Measurements from ENCODE around the gene ARID4B.

The ARID4B gene

DNA sequence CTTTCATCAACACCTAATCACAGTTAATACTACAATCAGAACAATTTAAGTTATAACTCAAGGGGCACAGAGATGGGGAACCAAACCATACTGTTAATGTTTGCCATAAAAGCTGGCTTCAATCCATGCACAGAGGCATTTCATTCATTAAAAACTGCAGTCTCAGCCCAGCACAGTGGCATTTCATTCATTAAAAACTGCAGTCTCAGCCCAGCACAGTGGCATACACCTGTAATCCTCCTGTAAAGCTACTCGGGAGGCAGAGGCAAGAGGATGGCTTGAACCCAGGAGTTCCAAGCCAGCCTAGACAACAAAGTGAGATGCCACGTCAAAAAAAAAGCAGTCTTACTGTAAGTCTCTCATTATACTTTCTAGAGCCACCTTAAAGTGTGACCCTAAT, 29.2 kb downstream of the ARID4B start:
- Histone ChIP-seq H3K27me3 (replicated peaks; ENCODE audit: control insufficient read depth, insufficient read depth, low read length, poor library complexity, severe bottlenecking) (no peaks in the 10 kb centered on the region), H3K9me3 (ENCODE audit: control insufficient read depth, low read length) (peaks cover 3% of the 10 kb centered on the region), H3K36me3 (ENCODE audit: control insufficient read depth, insufficient read depth, low read length) (no peaks in the 10 kb centered on the region), H3K4me1 (ENCODE audit: control insufficient read depth, insufficient read depth, low read length, poor library complexity, severe bottlenecking) (peaks cover 52% of the 10 kb centered on the region), H3K4me3 (ENCODE audit: insufficient read depth, low read depth, low read length, poor library complexity, severe bottlenecking) (no peak overlapping the region), H3K27ac (ENCODE audit: insufficient read depth, low read length, poor library complexity, severe bottlenecking) (peak overlapping the region; percentile 74)
- DNase-seq = no peak

DNA sequence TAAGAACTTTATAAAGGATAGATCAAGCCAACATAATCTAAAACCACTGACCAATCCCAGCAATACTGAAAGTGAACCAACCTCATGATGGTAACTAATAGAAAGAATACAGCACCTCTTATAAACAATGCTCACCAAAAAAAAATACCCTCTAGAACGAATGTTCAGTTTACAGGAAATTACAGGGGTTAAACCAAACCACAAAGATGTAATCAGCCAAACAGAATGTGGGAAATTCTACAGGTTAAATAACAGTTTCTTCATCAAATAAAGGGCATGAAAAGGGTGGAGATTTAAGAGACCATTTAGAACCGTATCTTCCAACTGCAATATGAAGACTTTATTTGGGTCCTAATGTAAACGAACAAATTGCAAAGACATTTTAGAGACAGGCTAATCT, 30.4 kb downstream of the ARID4B start:
- Histone ChIP-seq H3K4me1 (ENCODE audit: control insufficient read depth, insufficient read depth, low read length, poor library complexity, severe bottlenecking) (peaks cover 50% of the 10 kb centered on the region), H3K4me3 (ENCODE audit: insufficient read depth, low read depth, low read length, poor library complexity, severe bottlenecking) (peak overlapping the region; percentile 9), H3K27ac (ENCODE audit: insufficient read depth, low read length, poor library complexity, severe bottlenecking) (peak overlapping the region; percentile 85), H3K9me3 (ENCODE audit: control insufficient read depth, low read length) (peaks cover 3% of the 10 kb centered on the region), H3K27me3 (replicated peaks; ENCODE audit: control insufficient read depth, insufficient read depth, low read length, poor library complexity, severe bottlenecking) (no peaks in the 10 kb centered on the region), H3K36me3 (ENCODE audit: control insufficient read depth, insufficient read depth, low read length) (no peaks in the 10 kb centered on the region)
- DNase-seq = no peak

DNA sequence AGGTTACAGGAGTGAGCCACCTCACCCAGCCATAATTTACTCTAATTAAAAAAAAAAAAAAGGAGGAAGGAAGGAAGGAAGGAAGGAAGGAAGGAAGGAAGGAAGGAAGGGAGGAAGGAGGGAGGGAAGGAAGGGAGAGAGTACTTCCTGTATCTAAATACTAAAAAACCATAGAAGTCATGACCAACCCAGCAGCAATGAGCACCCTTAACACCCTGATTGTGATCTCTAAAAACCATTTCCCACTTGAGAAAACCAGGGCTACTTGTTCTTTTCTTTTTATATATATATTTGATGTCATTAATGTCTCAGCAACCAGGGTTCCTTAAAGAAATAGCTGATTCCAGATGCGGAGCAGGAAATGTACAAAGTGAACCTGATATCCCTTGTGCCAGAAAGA, 31.2 kb downstream of the ARID4B start:
- DNase-seq = no peak
- Histone ChIP-seq H3K4me3 (ENCODE audit: insufficient read depth, low read depth, low read length, poor library complexity, severe bottlenecking) (no peak overlapping the region), H3K27ac (ENCODE audit: insufficient read depth, low read length, poor library complexity, severe bottlenecking) (peak overlapping the region; percentile 85)

DNA sequence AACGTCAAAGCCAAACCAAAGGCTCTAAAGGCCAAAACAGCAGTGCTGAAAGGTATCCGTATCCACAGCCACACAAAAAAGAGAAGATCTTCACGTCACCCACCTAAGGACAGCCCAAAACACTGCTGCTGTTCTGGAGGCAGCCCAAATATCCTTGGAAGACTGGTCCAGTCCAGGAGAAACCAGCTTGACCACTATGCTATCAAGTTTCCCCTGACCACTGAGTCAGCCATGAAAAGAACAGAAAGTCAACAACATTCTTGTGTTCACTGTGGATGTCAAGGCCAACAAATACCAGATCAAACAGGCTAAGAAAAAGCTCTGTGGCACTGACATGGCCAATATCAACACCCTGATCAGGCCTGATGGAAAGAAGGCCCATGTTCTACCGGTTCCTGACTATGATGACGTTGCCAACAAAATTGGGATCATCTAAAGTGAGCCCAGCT, 32.1 kb downstream of the ARID4B start:
- Histone ChIP-seq H3K4me1 (ENCODE audit: control insufficient read depth, insufficient read depth, low read length, poor library complexity, severe bottlenecking) (peaks cover 41% of the 10 kb centered on the region), H3K27ac (ENCODE audit: insufficient read depth, low read length, poor library complexity, severe bottlenecking) (peak overlapping the region; percentile 11), H3K9me3 (ENCODE audit: control insufficient read depth, low read length) (peaks cover 3% of the 10 kb centered on the region), H3K4me3 (ENCODE audit: insufficient read depth, low read depth, low read length, poor library complexity, severe bottlenecking) (no peak overlapping the region), H3K36me3 (ENCODE audit: control insufficient read depth, insufficient read depth, low read length) (no peaks in the 10 kb centered on the region), H3K27me3 (replicated peaks; ENCODE audit: control insufficient read depth, insufficient read depth, low read length, poor library complexity, severe bottlenecking) (no peaks in the 10 kb centered on the region)
- DNase-seq = no peak

More for the DNA sequence above, 31.2 kb downstream of the ARID4B start:
- Histone ChIP-seq H3K4me1 (ENCODE audit: control insufficient read depth, insufficient read depth, low read length, poor library complexity, severe bottlenecking) (peaks cover 48% of the 10 kb centered on the region), H3K9me3 (ENCODE audit: control insufficient read depth, low read length) (peaks cover 3% of the 10 kb centered on the region), H3K27me3 (replicated peaks; ENCODE audit: control insufficient read depth, insufficient read depth, low read length, poor library complexity, severe bottlenecking) (no peaks in the 10 kb centered on the region), H3K36me3 (ENCODE audit: control insufficient read depth, insufficient read depth, low read length) (no peaks in the 10 kb centered on the region)

DNA sequence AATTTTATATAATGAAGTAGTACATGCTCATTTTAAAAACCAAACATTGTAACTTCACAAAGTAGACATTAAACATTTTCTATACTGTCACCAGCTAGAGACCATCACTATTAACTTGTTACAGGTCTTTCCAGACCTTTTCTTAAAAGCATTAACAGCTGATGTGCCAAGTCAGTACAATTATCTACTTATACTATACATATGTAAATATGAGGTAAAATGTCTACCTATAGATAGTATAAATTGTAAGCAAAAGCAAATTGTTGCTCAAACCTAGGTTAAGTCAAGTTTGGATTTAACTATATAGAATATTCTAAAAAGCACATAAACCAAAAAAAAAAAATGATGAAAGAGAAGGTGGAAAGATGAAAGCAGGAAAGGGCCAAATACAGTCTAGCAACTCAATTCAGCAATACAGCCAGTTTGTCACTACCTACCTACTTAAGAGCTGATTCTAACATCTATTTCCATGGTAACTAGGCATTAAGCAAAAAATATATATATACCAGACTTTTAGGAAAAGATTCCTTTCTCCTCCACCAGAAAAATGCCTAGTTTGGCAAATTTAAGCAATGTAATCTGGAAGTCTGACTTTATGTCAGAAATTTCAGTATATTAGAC, 34.5 kb downstream of the ARID4B start:
- peaks cover 32% of the 10 kb centered on the region for H3K4me1 ChIP-seq (ENCODE audit: control insufficient read depth, insufficient read depth, low read length, poor library complexity, severe bottlenecking)
- H3K4me3 ChIP-seq (ENCODE audit: insufficient read depth, low read depth, low read length, poor library complexity, severe bottlenecking) = no peak overlapping the region

DNA sequence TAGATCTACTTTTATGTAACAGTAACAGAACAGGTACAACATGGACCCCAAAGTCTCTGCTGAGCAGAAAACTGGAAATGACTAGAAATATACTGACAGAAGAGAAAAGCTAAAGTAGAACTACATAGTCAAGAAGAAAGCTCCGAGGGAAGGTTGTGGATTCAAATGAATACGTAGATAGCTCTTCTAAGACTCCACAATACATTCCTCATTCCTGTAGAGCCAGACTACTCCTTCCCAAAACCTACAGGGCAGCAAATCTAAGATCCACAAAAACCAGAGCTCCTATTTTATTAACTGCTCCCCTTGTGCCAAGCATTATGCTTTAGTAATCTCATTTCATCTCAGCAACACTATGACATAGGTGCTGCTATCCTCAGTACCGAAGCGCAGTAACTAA, 35.2 kb downstream of the ARID4B start:
- H3K27me3 ChIP-seq (replicated peaks; ENCODE audit: control insufficient read depth, insufficient read depth, low read length, poor library complexity, severe bottlenecking) = no peaks in the 10 kb centered on the region

More for the DNA sequence above, 34.5 kb downstream of the ARID4B start:
- no peak for DNase-seq
- Histone ChIP-seq H3K9me3 (ENCODE audit: control insufficient read depth, low read length) (peaks cover 3% of the 10 kb centered on the region), H3K27ac (ENCODE audit: insufficient read depth, low read length, poor library complexity, severe bottlenecking) (no peak overlapping the region), H3K27me3 (replicated peaks; ENCODE audit: control insufficient read depth, insufficient read depth, low read length, poor library complexity, severe bottlenecking) (no peaks in the 10 kb centered on the region), H3K36me3 (ENCODE audit: control insufficient read depth, insufficient read depth, low read length) (no peaks in the 10 kb centered on the region)

DNA sequence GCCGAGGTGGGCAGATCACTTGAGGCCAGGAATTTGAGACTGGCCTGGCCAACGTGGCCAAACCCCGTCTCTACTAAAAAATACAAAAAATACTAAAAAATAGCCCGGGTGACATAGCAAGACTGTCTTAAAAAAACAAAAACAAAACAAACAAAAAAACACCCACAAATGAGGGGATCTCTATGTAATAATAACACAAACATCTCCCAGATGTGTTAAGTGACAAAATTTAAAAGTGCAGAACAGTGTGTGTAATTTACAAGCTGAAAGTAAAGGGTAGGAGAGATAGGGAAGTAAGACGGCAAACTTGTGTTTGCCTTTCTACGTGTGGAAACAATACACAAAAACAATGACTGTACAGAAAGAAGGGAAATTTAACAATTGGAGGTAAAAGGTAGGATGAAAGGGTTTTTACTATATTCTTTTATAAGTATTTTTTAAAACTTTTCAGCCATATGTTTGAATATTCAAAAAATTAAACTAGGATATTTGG, 36.3 kb downstream of the ARID4B start:
- H3K4me1 ChIP-seq (ENCODE audit: control insufficient read depth, insufficient read depth, low read length, poor library complexity, severe bottlenecking) = peaks cover 21% of the 10 kb centered on the region
- no peak for DNase-seq
- no peak overlapping the region for H3K4me3 ChIP-seq (ENCODE audit: insufficient read depth, low read depth, low read length, poor library complexity, severe bottlenecking)
- no peaks in the 10 kb centered on the region for H3K36me3 ChIP-seq (ENCODE audit: control insufficient read depth, insufficient read depth, low read length)
- H3K27ac ChIP-seq (ENCODE audit: insufficient read depth, low read length, poor library complexity, severe bottlenecking) = no peak overlapping the region
- H3K9me3 ChIP-seq (ENCODE audit: control insufficient read depth, low read length) = peaks cover 3% of the 10 kb centered on the region
- no peaks in the 10 kb centered on the region for H3K27me3 ChIP-seq (replicated peaks; ENCODE audit: control insufficient read depth, insufficient read depth, low read length, poor library complexity, severe bottlenecking)

More for the DNA sequence above, 35.2 kb downstream of the ARID4B start:
- Histone ChIP-seq H3K27ac (ENCODE audit: insufficient read depth, low read length, poor library complexity, severe bottlenecking) (no peak overlapping the region), H3K4me1 (ENCODE audit: control insufficient read depth, insufficient read depth, low read length, poor library complexity, severe bottlenecking) (peaks cover 28% of the 10 kb centered on the region), H3K36me3 (ENCODE audit: control insufficient read depth, insufficient read depth, low read length) (no peaks in the 10 kb centered on the region), H3K4me3 (ENCODE audit: insufficient read depth, low read depth, low read length, poor library complexity, severe bottlenecking) (no peak overlapping the region), H3K9me3 (ENCODE audit: control insufficient read depth, low read length) (peaks cover 3% of the 10 kb centered on the region)
- DNase-seq = no peak

DNA sequence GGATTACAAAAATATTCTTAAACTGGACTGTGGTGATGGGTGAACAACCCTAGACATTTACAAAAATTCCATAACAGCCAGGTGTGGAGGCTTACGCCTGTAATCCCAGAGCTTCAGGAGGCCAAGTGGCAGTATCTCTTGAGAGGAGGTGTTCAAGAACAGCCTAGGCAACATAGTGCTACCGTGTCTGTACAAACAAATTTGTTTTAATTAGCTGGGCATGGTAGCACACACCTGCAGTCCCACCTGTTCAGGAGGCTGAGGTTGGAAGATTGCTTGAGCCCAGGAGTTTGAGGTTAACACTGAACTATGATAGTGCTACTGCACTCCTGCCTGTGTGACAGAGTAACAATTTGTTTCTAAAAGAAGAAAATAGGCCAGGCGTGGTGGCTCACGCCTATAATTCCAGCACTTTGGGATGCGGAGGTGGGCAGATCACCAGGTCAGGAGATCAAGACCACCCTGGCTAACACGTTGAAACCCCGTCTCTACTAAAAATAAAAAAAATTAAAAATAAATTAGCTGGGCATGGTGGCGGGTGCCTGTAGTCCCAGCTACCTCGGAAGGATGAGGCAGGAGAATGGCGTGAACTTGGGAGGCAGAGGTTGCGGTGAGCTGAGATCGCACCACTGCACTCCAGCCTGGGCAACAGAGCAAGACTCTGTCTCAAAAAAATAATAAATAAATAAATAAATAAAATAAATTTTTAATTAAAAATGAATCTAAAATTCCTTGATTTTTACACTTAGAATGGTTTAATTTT, 37.1 kb downstream of the ARID4B start:
- no peaks in the 10 kb centered on the region for H3K27me3 ChIP-seq (replicated peaks; ENCODE audit: control insufficient read depth, insufficient read depth, low read length, poor library complexity, severe bottlenecking)
- H3K4me1 ChIP-seq (ENCODE audit: control insufficient read depth, insufficient read depth, low read length, poor library complexity, severe bottlenecking) = peaks cover 23% of the 10 kb centered on the region
- H3K9me3 ChIP-seq (ENCODE audit: control insufficient read depth, low read length) = peaks cover 2% of the 10 kb centered on the region
- H3K27ac ChIP-seq (ENCODE audit: insufficient read depth, low read length, poor library complexity, severe bottlenecking) = no peak overlapping the region
- no peak for DNase-seq
- H3K36me3 ChIP-seq (ENCODE audit: control insufficient read depth, insufficient read depth, low read length) = no peaks in the 10 kb centered on the region
- H3K4me3 ChIP-seq (ENCODE audit: insufficient read depth, low read depth, low read length, poor library complexity, severe bottlenecking) = no peak overlapping the region

DNA sequence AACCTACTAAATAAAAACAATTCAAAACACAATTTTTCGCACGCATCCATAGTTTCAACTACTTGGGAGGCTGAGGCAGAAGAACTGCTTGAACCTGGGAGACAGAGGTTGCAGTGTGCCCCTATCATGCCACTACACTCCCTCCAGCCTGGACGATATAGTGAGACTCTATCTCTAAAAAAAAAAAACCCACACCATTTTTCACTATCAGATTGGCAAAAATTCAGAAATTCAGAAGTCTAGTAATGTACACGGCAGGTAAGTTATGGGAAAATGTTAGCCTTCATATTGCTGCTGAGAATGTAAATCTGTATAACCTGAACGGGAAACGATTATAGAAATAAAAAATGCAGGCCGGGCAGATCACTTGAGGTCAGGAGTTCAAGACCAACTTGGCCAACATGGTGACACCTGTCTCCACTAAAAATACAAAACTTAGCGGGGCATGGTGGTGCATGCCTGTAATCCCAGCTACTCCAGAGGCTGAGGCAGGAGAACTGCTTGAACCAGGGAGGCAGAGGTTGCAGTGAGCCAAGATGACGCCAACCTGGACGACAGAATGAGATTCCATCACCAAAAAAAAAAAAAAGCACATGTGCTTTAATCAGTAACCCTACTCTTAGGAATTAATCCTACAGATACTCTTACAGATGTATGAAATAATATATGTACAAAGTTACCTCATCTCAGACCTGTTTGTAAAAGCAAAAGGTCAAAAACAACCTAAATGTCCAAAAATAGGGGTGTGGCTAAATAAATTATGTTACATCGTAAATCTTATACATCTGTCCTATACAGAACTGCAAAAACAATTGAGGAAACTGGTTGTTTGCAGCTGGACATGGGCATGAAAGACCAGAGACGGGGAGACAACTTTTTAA, 37.9 kb downstream of the ARID4B start:
- H3K27me3 ChIP-seq (replicated peaks; ENCODE audit: control insufficient read depth, insufficient read depth, low read length, poor library complexity, severe bottlenecking) = no peaks in the 10 kb centered on the region
- H3K4me1 ChIP-seq (ENCODE audit: control insufficient read depth, insufficient read depth, low read length, poor library complexity, severe bottlenecking) = peaks cover 27% of the 10 kb centered on the region
- no peak for DNase-seq
- no peak overlapping the region for H3K4me3 ChIP-seq (ENCODE audit: insufficient read depth, low read depth, low read length, poor library complexity, severe bottlenecking)
- no peaks in the 10 kb centered on the region for H3K36me3 ChIP-seq (ENCODE audit: control insufficient read depth, insufficient read depth, low read length)
- H3K9me3 ChIP-seq (ENCODE audit: control insufficient read depth, low read length) = no peaks in the 10 kb centered on the region
- no peak overlapping the region for H3K27ac ChIP-seq (ENCODE audit: insufficient read depth, low read length, poor library complexity, severe bottlenecking)

Measured in effector memory CD4-positive, alpha-beta T cell (primary cell).